Activated naive CD4-positive, alpha-beta T cell (primary cell): ENCODE data around the gene PIP4P1.
"Not testable (repeated sequence)": the region's sequence is repeated elsewhere in the genome, so short reads cannot be mapped to it uniquely, and the experiment has no call there.

Experiments used
- DNase-seq, 4 experiments: peaks; one replicate each; lab custom pipeline; 2025; lab: John Stamatoyannopoulos, UW

The PIP4P1 gene

GRCh38 chr14:20461225-20462141, at the start of gene PIP4P1:
Gene PIP4P1, minus strand, starts transcription at chr14:20461434. Its CDS starts 109 bp downstream, at chr14:20461325.
- peak; percentile 95 to 97 (median 96) for DNase-seq

GRCh38 chr14:20508367-20508766, 47.1 kb upstream of the PIP4P1 start:
- DNase-seq: no peak

- not testable (repeated sequence) for DNase-seq
Observed at GRCh38 chr14:20507537-20507936, 46.3 kb upstream of the PIP4P1 start.

- not testable (repeated sequence) for DNase-seq
Observed at GRCh38 chr14:20506752-20507151, 45.5 kb upstream of the PIP4P1 start.

- not testable (repeated sequence) for DNase-seq
Observed at GRCh38 chr14:20506276-20506675, 45.0 kb upstream of the PIP4P1 start.

- no peak for DNase-seq
Observed at GRCh38 chr14:20503898-20504297, 42.7 kb upstream of the PIP4P1 start.

- DNase-seq: no peak
Observed at GRCh38 chr14:20501346-20501745, 40.1 kb upstream of the PIP4P1 start.

GRCh38 chr14:20499881-20500280, 38.6 kb upstream of the PIP4P1 start:
- no peak for DNase-seq

GRCh38 chr14:20499108-20499507, 37.9 kb upstream of the PIP4P1 start:
- no peak for DNase-seq

- no peak for DNase-seq
Observed at GRCh38 chr14:20498622-20499021, 37.4 kb upstream of the PIP4P1 start.

GRCh38 chr14:20494935-20495766, 33.9 kb upstream of the PIP4P1 start:
- DNase-seq: no peak

GRCh38 chr14:20493634-20494033, 32.4 kb upstream of the PIP4P1 start:
- no peak for DNase-seq

- DNase-seq: no peak
Observed at GRCh38 chr14:20492486-20492885, 31.3 kb upstream of the PIP4P1 start.

- DNase-seq: no peak
Observed at GRCh38 chr14:20490563-20490962, 29.3 kb upstream of the PIP4P1 start.

GRCh38 chr14:20489093-20489994, 28.1 kb upstream of the PIP4P1 start:
- DNase-seq: no peak

GRCh38 chr14:20487396-20487725, 26.1 kb upstream of the PIP4P1 start:
- DNase-seq: no peak

GRCh38 chr14:20486684-20487395, 25.6 kb upstream of the PIP4P1 start:
- no peak for DNase-seq

GRCh38 chr14:20485900-20486299, 24.7 kb upstream of the PIP4P1 start:
- no peak for DNase-seq

GRCh38 chr14:20482382-20482781, 21.1 kb upstream of the PIP4P1 start:
- DNase-seq: no peak

GRCh38 chr14:20478894-20479293, 17.7 kb upstream of the PIP4P1 start:
- DNase-seq: no peak

GRCh38 chr14:20477211-20477876, 16.1 kb upstream of the PIP4P1 start:
- peak in 1 of 4 experiments; percentile 23 for DNase-seq
